H1 (cell line): Measurements from ENCODE around the gene SYT2. TPM values are rescaled to one million over a fixed set of nuclear protein-coding genes. Genes with fewer than 3 reads are reported as not detected.

ENCODE experiments used
- CTCF ChIA-PET: fragments of 300-600 bp; sonication (Branson Sonifier 250); formaldehyde crosslinking; loops from one replicate; lab custom pipeline; 2021; ENCODE audit not compliant: partially characterized antibody; lab: Charles Lee
- POLR2A ChIA-PET: fragments of 300-600 bp; sonication (Branson Sonifier 250); formaldehyde crosslinking; loops from one replicate; lab custom pipeline; 2021; ENCODE audit warnings: inconsistent platforms; ENCODE audit not compliant: partially characterized antibody; lab: Charles Lee
- DNase-seq, 2 experiments: peaks; one replicate each; pipeline versions ENCODE4 v3.0.0 to v3.0.0-alpha.2; 2010 to 2022; ENCODE audit warnings: low spot score in 2 of 2, low read depth in 1 of 2, mixed read lengths in 1 of 2
- FAIRE-seq: peaks from 2 replicates; lab custom pipeline; 2011; peaks lifted over from hg19 to GRCh38; lab: Jason Lieb, UNC
- H2AFZ ChIP-seq: 2 replicates; pipeline ENCODE4 v1.8.1; 2012; ENCODE audit warnings: low read length, inconsistent platforms
- H2AK5ac ChIP-seq: 2 replicates; pipeline ENCODE4 v1.6.1; 2013; ENCODE audit warnings: low read depth, low read length
- H2BK120ac ChIP-seq: replicated peaks from 2 replicates; pipeline ENCODE3; 2013; ENCODE audit warnings: low read depth, low read length, inconsistent platforms
- H2BK12ac ChIP-seq: 2 replicates; pipeline ENCODE4 v1.6.1; 2013; ENCODE audit warnings: low read depth, low read length
- H2BK15ac ChIP-seq: 2 replicates; pipeline ENCODE4 v1.6.1; 2013; ENCODE audit warnings: low read length
- H2BK20ac ChIP-seq: 2 replicates; pipeline ENCODE4 v1.6.1; 2013; ENCODE audit warnings: low read length
- H2BK5ac ChIP-seq: 2 replicates; pipeline ENCODE4 v1.6.1; 2013; ENCODE audit warnings: low read depth, low read length
- H3K14ac ChIP-seq: 2 replicates; pipeline ENCODE4 v1.6.1; 2013; ENCODE audit warnings: inconsistent platforms; ENCODE audit not compliant: insufficient read length
- H3K18ac ChIP-seq: 2 replicates; pipeline ENCODE4 v1.6.1; 2013; ENCODE audit warnings: low read length; ENCODE audit errors: extremely low read depth
- H3K23ac ChIP-seq: 2 replicates; pipeline ENCODE4 v1.6.1; 2013; ENCODE audit warnings: inconsistent platforms; ENCODE audit not compliant: insufficient read length
- H3K23me2 ChIP-seq: 2 replicates; pipeline ENCODE4 v1.6.1; 2013; ENCODE audit warnings: low read depth, low read length
- H3K27ac ChIP-seq: 2 replicates; pipeline ENCODE4 v1.6.1; 2011; ENCODE audit warnings: low read depth, low read length, inconsistent platforms
- H3K27me3 ChIP-seq, 4 experiments: replicated peaks in 1 of 4; 1 replicate in 1 of 4; 2 replicates in 3 of 4; pipeline versions ENCODE4 v1.6.1 to v1.8.1; 2011 to 2013; ENCODE audit warnings: low read length in 3 of 4, mild to moderate bottlenecking in 3 of 4, inconsistent platforms in 2 of 4, mixed read lengths in 2 of 4, moderate library complexity in 1 of 4; ENCODE audit not compliant: control insufficient read depth in 3 of 4, insufficient read depth in 3 of 4; ENCODE audit errors: extremely low read depth in 1 of 4
- H3K36me3 ChIP-seq, 4 experiments: 2 replicates each; pipeline versions ENCODE4 v1.6.1 to v1.8.1; 2011 to 2013; ENCODE audit warnings: mild to moderate bottlenecking in 4 of 4, low read length in 3 of 4, moderate library complexity in 2 of 4, control low read depth in 1 of 4, inconsistent platforms in 1 of 4; ENCODE audit not compliant: insufficient read depth in 4 of 4, control insufficient read depth in 2 of 4
- H3K4ac ChIP-seq: replicated peaks from 2 replicates; pipeline ENCODE3; 2013; ENCODE audit warnings: low read length, low read depth, mixed read lengths, inconsistent platforms; ENCODE audit not compliant: insufficient read length
- H3K4me1 ChIP-seq, 4 experiments: replicated peaks in 1 of 4; 1 replicate in 1 of 4; 2 replicates in 3 of 4; pipeline versions ENCODE4 v1.6.1 to v1.8.1; 2011 to 2013; ENCODE audit warnings: low read length in 3 of 4, inconsistent platforms in 2 of 4, mixed read lengths in 1 of 4; ENCODE audit not compliant: insufficient read depth in 4 of 4, control insufficient read depth in 3 of 4
- H3K4me2 ChIP-seq, 2 experiments: 2 replicates each; pipeline versions ENCODE4 v1.6.1 to v1.8.1; 2011 to 2013; ENCODE audit warnings: low read depth in 2 of 2, low read length in 2 of 2, control low read depth in 1 of 2, inconsistent platforms in 1 of 2, mild to moderate bottlenecking in 1 of 2; ENCODE audit not compliant: insufficient read depth in 1 of 2
- H3K4me3 ChIP-seq, 4 experiments: fragments of 200-600, 300-600 bp in 1 of 4; sonication (generic), shearing (Covaris generic), sonication (Bioruptor Twin) in 1 of 4; 2 replicates each; pipeline versions ENCODE4 v1.5.1 to v1.8.1; 2011 to 2016; ENCODE audit warnings: low read length in 4 of 4, low read depth in 3 of 4, control low read depth in 2 of 4, inconsistent platforms in 2 of 4, mild to moderate bottlenecking in 2 of 4, mixed read lengths in 1 of 4, moderate library complexity in 1 of 4; ENCODE audit not compliant: insufficient read depth in 2 of 4; ENCODE audit errors: extremely low read depth in 1 of 4
- H3K56ac ChIP-seq: replicated peaks from 2 replicates; pipeline ENCODE3; 2013; ENCODE audit warnings: low read depth, mild to moderate bottlenecking, mixed read lengths, low read length, inconsistent platforms; ENCODE audit not compliant: insufficient read length
- H3K79me1 ChIP-seq: 2 replicates; pipeline ENCODE4 v1.6.1; 2013; ENCODE audit warnings: low read depth, low read length, control low read depth
- H3K79me2 ChIP-seq, 2 experiments: 2 replicates each; pipeline versions ENCODE4 v1.6.1 to v1.8.1; 2012 to 2013; ENCODE audit warnings: low read length in 2 of 2, mild to moderate bottlenecking in 2 of 2, inconsistent platforms in 1 of 2; ENCODE audit not compliant: insufficient read depth in 2 of 2, control insufficient read depth in 1 of 2
- H3K9ac ChIP-seq, 4 experiments: replicated peaks in 1 of 4; 1 replicate in 1 of 4; 2 replicates in 3 of 4; pipeline versions ENCODE4 v1.6.1 to v1.8.1; 2011 to 2013; ENCODE audit warnings: low read depth in 3 of 4, low read length in 3 of 4, control low read depth in 2 of 4, mild to moderate bottlenecking in 2 of 4, moderate library complexity in 2 of 4, inconsistent platforms in 1 of 4; ENCODE audit errors: extremely low read depth in 1 of 4
- H3K9me3 ChIP-seq, 2 experiments: 2 replicates each; pipeline versions ENCODE4 v1.6.1 to v1.8.1; 2012 to 2013; ENCODE audit warnings: mild to moderate bottlenecking in 2 of 2, moderate library complexity in 2 of 2, control low read depth in 1 of 2, inconsistent platforms in 1 of 2, low read depth in 1 of 2, low read length in 1 of 2, mixed read lengths in 1 of 2; ENCODE audit not compliant: insufficient read depth in 2 of 2
- H4K20me1 ChIP-seq, 2 experiments: replicated peaks in 1 of 2; 2 replicates each; pipeline versions ENCODE3 to v1.8.1; 2011 to 2013; ENCODE audit warnings: inconsistent platforms in 2 of 2, low read length in 2 of 2, mild to moderate bottlenecking in 1 of 2; ENCODE audit not compliant: insufficient read depth in 2 of 2, control insufficient read depth in 1 of 2
- H4K5ac ChIP-seq: 2 replicates; pipeline ENCODE4 v1.6.1; 2013; ENCODE audit warnings: low read length, low read depth, mixed read lengths, inconsistent platforms; ENCODE audit not compliant: insufficient read length
- H4K8ac ChIP-seq: 2 replicates; pipeline ENCODE4 v1.8.0; 2013; ENCODE audit warnings: mild to moderate bottlenecking, moderate library complexity, low read length, inconsistent platforms; ENCODE audit not compliant: insufficient read depth; ENCODE audit errors: extremely low read depth
- H4K91ac ChIP-seq: replicated peaks from 2 replicates; pipeline ENCODE3; 2013; ENCODE audit warnings: low read length, mixed read lengths, inconsistent platforms; ENCODE audit not compliant: insufficient read length
- CHD2 ChIP-seq: IDR thresholded peaks from 2 replicates; pipeline ENCODE4 v1.6.1; 2012; ENCODE audit warnings: low read length, improper control_type of control experiment
- WGBS, 2 experiments: shearing (Covaris generic) in 1 of 2; methylation state at CpG; one replicate each; pipeline versions ENCODE4 v1.1.6 to v1.1.7; 2013 to 2015; ENCODE audit warnings: low lambda C conversion rate in 2 of 2, mixed read lengths in 2 of 2, inconsistent platforms in 1 of 2, low coverage in 1 of 2, missing lambda C conversion rate in 1 of 2; ENCODE audit not compliant: insufficient replicate concordance in 2 of 2, insufficient coverage in 1 of 2, insufficient read length in 1 of 2; ENCODE audit errors: extremely low coverage in 1 of 2, missing lambda C conversion rate in 1 of 2; 5-methylcytosine and 5-hydroxymethylcytosine counted together
- polyA plus RNA-seq, 7 experiments: library from polyadenylated mRNA; depleted of rRNA in 3 of 7; stranded (reverse) in 5 of 7; unstranded in 2 of 7; fragments of >200 nt in 5 of 7; fragments of 200-250 nt in 2 of 7; gene quantifications; 1 replicate in 5 of 7; 2 replicates in 1 of 7; 4 replicates in 1 of 7; pipeline versions ENCODE4 v1.2.1 to v1.2.3, GENCODE V29; 2011 to 2013; ENCODE audit warnings: missing spikeins in 2 of 7, mixed read lengths in 2 of 7
- total RNA-seq: library from RNA; stranded (reverse); fragmentation: NEBNext Ultra II Directional; extraction: Animal tissue kit (Norgen Biotek cat#: 25700); gene quantifications from 2 replicates; pipeline ENCODE4 v1.2.1, GENCODE V29; 2021

Gene SYT2
- total and polyA plus RNA-seq, 2 of the 8 experiments (the other 6 are each of a cell fraction or from before 2014, with no cell fraction given): 2.8 to 11.0 TPM

GRCh38 chr1:202703191-202703590 lies 7.1 kb downstream of the SYT2 start:
- H3K4me2 ChIP-seq: no peak overlapping the region
- no peak for FAIRE-seq
- CTCF ChIA-PET: interaction anchor here (0.9 to 11.3 kb wide), 8 partner anchors 11 to 239 kb away, joined by 3 to 180 read pairs (median 5); partner anchors contain the start of gene SYT2
- no peak overlapping the region for H2BK20ac ChIP-seq
- H2AFZ ChIP-seq: no peak overlapping the region
- no peak for TF ChIP-seq CHD2
- TF ChIP-seq, all 59 proteins: peak for 0
- Histone ChIP-seq H3K9ac (no peak overlapping the region), H3K27me3 (peaks cover 0 to 4% (median 0%) of the 10 kb centered on the region in 4 experiments; a peak in 3 of 7 replicates), H3K23ac (no peak overlapping the region), H3K79me1 (no peaks in the 10 kb centered on the region; the same call in 1 of the 2 replicates), H4K91ac (no peak overlapping the region), H2AK5ac (no peak overlapping the region), H3K23me2 (no peaks in the 10 kb centered on the region), H4K20me1 (peaks cover 0 to 2% of the 10 kb centered on the region in 2 experiments), H3K4ac (no peak overlapping the region), H3K4me1 (peaks cover 0 to 6% (median 3%) of the 10 kb centered on the region in 4 experiments; a peak in 5 of 7 replicates), H3K36me3 (no peaks in the 10 kb centered on the region), H2BK5ac (no peak overlapping the region), H2BK120ac (no peak overlapping the region), H2BK15ac (no peak overlapping the region), H3K4me3 (no peak overlapping the region), H3K79me2 (no peaks in the 10 kb centered on the region), H4K8ac (no peak overlapping the region), H2BK12ac (no peak overlapping the region), H3K27ac (no peak overlapping the region), H3K14ac (no peak overlapping the region), H3K56ac (no peak overlapping the region), H4K5ac (no peak overlapping the region), H3K9me3 (no peaks in the 10 kb centered on the region), H3K18ac (no peak overlapping the region)
- POLR2A ChIA-PET: interaction anchor here (1.0 to 1.1 kb wide), 4 partner anchors 11 to 60 kb away, joined by 3 to 4 read pairs (median 3); no protein-coding TSS in a partner anchor
- WGBS, 2 experiments: 83% methylated on average over 5 of the region's 6 CpGs; no CpG with 5 or more reads in 1 of the 2 experiments
- no peak for DNase-seq
